OCI-M2 (cell line): ENCODE results near the gene TBRG1.
"Not testable (repeated sequence)": the region's sequence is repeated elsewhere in the genome, so short reads cannot be mapped to it uniquely, and the experiment has no call there.

Experiments used
- DNase-seq: peaks from one replicate; lab custom pipeline; 2025; ENCODE audit not compliant: unreplicated experiment; lab: John Stamatoyannopoulos, UW

TBRG1 gene, protein sequence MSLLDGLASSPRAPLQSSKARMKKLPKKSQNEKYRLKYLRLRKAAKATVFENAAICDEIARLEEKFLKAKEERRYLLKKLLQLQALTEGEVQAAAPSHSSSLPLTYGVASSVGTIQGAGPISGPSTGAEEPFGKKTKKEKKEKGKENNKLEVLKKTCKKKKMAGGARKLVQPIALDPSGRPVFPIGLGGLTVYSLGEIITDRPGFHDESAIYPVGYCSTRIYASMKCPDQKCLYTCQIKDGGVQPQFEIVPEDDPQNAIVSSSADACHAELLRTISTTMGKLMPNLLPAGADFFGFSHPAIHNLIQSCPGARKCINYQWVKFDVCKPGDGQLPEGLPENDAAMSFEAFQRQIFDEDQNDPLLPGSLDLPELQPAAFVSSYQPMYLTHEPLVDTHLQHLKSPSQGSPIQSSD

DNA sequence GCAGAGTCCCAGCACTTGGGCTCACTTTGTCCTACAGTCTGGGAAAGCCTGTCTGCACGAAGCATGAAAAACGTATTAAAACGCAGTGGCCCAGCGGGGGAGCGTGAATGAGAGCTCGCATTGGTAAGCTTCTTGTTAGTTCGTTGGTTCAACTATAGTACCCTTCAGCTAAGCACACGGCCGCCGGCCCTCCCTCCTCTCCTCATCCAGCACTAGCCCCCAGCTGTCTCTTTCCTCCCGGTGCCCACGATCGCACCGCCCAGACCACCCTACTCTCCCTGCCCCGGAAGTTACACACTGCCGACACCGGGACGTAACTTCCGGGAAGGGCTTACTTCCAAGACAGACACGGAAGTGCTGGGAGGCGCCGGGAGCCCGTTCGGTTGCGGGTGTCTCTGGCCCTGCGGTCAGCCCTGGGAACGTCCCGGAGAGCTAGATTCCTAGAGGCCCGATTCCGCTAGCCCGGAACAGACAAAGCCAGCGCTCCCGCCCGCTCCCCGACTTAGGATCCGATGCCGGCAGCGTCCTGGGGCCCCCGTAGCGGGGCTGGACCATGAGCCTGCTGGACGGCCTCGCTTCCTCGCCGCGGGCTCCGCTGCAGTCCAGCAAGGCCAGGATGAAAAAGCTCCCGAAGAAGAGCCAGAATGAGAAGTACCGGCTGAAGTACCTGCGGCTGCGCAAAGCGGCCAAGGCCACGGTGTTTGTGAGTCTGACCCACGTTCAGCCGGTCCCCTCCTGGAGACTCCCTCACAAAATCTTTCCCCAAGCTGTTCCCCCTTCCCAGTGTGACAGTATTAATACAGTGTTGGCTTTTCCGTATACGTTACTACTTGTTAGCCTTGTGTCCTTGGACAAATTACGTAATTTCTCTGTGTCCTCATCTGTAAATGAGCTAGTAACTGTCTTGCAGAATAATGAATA lies at the start of gene TBRG1:
TBRG1 (plus strand) TSS at position 334 of the 921 bp plus-strand sequence; CDS start at position 554, 220 bp downstream.
- DNase-seq = no peak

DNA sequence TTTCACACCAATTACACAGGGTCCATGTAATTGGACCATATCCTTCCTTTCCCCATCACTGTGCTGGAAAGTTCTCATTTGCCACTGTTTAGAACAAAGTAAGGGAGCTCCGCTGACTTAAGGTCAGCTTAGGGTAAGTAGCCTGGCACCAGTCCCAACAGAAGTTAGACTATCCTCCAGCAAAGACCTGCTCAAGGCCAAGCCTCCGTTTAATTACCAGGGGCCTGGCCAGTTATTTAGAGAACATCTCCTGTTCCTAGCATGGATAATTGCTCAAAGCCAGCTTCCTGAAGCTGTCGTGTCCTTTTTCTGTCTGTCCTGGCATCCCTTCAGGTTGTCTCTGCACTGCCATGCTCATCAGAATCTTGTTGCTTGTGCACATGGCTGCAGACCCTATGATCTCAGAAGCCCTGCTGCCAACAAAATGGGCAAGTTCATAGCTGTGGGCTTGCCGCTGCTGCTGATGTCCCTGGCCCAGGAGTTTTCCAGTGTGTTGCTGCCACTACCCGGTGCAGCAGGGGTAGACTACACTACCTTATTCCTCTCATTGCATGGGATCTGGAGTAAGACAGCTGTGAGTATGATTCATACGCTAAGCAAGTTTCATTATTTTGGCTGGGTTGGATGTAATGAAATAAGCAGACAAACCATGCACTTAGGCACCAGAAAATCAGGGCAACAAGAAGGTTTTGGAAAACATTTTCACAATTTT lies 44.8 kb upstream of the TBRG1 start:
- no peak for DNase-seq

DNA sequence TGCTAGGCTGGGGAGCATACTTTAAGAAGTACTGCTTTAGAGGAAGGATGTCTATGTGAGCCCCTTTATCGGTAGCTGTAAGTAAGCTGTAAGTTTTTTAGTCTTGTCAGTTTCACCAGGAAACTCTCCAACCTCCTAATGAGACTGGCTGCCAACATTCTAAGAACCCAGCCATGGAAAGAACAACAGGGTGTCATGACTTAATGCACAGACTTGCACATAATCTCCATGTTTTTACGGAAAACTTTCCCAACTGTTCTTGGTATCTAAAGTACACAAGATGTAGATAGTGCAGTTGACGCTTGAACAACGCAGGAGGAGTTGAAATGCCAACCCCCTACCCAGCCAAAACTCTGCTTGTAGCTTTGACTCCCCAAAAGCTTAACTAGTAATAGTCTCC lies 43.9 kb upstream of the TBRG1 start:
- DNase-seq = no peak

DNA sequence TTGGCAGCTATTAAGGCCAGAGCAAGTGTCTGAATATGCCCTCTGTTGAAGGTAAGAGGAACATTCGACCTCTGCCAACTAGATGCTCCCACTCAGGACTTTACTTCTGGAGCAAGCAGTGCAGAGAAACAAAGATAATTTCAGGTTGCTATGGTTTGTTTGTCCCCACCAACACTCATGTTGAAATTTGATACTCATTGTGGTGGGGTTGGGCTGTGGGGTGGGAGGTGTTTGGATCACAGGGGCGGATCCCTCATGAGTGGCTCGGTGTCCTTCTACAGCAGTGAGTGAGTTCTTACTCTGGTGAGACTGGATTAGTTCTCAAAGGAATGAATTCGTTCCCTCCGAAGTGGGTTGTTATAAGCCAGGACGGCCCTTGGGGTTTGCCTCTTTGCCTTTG lies 40.8 kb upstream of the TBRG1 start:
- no peak for DNase-seq

DNA sequence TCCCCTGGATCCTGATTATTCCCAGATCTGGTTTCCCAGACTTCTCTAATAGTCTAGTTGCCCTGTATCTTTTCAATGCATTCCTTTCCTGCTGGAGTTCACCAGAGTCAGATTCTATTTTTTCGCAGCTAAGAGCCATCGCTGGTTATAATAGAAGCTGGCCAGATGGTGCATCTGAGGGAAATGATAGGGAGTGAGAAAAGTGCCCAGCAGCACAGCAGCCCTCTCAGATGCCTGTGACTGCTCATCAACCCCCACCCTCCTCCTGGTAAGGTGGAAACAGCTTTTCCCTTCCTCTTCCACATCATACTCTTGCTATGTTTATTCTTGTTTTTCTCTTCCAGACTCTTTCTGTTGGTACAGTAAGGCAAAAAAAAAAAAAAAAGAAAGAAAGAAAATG lies 40.1 kb upstream of the TBRG1 start:
- DNase-seq = no peak

DNA sequence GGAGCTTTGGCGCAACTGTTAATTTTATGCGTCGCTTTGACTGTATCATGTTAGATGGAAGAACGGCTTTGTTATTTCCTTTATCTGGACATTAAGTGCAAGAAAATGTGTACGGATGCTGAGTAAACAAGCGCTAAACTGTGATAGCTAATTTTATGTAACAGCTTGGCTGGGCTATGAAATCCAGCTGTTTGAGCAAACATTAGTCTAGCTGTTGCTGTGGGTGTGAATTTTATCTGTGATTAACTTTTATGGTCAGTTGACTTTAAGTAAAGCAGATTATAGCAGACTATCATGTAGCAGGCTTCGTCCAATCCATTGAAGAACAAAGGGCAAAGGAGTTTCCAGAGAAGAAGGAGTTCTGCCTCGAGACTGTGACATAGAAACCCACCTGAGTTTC lies 38.9 kb upstream of the TBRG1 start:
- DNase-seq = no peak

DNA sequence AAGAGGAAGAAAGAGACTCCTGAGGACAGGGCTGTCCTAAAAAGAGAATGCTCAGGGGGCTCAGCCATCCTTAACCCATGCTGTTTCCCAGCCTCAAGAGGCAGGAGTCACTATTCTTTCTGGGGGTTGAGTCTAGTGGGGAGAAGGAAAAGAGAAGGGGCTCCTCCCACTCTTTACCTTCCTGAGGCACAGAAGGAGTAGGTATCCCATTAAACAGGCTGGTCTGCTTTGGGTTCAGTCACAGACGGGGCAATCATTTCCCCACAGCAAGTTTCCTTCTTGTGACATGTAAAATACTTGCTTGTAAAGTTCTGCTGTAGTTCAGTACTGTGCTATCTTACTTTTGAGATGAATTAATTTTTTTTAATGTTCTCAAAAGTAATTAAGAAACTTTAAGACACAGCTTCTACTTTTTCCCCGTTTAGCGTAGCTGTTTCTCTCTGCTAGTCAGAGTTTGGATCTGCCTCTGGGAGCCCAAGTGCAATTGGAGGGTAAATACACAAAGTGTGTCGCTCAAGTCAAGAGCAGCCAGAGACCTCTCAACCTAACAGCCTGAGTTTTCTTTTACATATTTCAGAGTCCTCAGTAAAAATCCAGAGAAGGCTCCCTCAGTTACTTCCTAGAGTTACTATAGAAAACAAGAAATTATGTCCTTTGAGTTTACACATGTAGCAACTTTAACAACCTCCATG lies 37.8 kb upstream of the TBRG1 start:
- DNase-seq = no peak

DNA sequence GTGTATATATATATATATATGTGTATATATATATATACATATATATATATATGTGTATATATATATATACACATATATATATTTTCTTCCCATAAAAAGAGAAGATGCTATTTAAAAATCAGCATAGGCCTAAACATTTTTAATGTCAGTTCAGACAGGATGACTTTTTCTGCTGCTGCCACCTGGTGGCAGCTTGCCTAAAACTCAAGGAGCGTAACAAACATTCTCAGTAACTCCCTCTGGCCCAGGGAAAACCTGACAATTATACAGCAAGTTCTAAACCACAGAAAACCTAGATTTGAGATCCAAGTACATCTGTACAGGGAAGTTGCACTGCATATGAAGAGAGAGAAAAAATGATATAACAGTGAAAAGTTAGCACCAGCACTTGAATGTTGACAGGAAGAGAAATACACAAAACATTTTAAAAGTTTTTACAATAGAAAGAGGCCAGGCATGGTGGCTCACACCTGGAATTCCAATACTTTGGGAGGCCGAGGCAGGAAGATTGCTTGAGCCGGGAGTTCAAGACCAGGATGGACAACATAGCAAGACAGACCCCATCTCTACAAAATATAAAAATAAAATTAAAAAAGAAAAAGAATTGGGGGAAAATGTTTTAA lies 36.3 kb upstream of the TBRG1 start:
- no peak for DNase-seq

DNA sequence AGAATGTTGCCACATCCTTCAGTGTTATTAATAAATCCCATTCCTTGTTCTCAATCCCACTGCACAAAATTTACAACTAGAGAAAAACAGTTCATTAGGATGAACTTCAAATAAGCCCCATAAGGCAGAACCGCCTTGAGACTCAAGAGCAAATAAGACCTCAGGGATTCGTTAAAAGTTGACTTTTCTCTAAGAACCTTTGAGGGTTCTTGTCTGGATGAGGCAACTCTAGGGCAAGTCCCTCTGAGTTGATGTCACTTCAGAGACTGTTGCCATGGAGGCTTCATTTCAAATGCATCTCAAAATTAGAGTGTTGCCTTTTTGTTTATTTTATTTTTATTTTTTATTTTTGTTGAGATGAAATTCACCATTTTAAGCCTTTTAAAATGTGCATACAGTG lies 31.2 kb upstream of the TBRG1 start:
- no peak for DNase-seq

DNA sequence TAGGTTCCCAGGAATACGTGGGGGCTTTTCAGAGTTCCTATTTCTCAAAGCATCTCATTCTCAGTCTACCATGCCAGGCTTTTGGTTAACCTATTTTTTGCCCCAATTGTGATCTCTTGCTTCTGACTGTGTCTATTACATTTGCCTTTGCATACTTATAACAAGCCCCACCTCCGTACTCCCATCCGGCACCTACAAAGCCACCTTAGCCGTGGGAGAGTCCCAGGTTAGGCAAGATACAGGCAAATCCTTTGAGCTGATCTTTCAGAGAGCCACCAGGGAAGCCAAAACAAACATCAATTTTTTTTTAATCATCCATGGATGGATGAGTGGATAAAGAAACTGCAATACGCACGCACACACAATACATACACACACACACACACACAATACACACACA lies 30.0 kb upstream of the TBRG1 start:
- no peak for DNase-seq

DNA sequence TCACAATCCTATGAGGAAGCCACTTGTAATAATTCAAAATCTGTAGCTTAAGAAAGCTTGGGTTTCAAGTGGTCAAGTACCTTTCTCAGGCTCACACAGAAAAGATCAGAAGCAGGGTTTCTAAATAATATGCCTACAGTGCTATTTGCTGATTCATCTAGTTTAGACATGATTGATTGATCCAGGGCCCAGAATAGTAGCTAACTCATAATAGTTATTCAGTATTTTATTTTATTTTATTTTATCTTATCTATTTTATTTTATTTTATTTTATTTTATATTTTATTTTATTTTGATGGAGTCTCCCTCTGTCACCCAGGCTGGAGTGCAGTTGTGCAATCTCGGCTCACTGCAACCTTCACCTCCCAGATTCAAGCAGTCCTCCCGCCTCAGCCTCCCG lies 27.4 kb upstream of the TBRG1 start:
- no peak for DNase-seq

DNA sequence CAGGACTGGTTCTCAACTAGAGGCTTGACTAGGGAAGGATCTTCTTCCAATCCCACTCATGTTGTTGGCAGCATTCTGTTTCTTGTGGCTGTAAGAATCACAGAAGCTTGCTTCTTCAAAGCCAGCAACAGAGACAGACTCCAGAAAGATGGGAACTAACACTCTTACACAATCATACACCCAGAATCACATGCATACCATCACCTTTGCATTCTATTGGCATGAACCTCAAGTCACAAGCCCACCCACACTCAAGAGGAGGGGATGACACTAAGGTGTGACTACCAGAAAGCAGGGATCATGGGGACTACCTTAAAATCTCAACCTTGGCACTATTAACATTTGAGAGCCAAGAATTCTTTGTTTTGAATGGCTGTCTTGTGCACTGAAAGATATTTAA lies 25.0 kb upstream of the TBRG1 start:
- DNase-seq = no peak

DNA sequence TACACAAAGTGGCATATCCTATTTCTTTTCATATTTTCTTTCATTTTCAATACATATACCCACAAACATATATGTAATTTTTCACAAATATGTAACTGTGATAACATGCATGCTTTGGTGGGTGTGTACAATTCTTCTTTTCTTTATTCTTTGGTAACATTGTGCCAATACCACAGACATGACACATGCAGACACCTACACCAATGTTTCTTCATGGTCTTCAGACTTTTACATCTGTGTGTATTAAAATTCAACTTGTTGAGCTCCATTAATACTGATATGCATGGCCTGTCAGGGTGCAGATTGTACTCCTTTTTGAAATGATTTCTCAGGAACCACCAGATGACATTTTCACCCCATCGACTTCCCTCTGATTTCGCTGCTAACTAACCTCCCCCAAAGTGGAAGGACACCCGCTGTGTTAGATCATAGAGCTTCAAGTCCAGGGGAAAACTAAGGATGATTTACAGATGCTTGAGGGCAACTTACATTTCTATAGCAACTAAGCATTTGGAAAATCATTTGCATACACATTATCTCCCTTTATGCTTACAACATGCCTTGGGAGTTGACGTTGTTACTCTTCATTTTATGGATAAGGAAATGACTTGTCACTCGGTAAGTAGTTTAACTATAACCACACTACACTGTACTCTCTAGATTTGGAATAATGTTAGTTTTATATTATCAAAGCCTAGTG lies 21.9 kb upstream of the TBRG1 start:
- DNase-seq = no peak

DNA sequence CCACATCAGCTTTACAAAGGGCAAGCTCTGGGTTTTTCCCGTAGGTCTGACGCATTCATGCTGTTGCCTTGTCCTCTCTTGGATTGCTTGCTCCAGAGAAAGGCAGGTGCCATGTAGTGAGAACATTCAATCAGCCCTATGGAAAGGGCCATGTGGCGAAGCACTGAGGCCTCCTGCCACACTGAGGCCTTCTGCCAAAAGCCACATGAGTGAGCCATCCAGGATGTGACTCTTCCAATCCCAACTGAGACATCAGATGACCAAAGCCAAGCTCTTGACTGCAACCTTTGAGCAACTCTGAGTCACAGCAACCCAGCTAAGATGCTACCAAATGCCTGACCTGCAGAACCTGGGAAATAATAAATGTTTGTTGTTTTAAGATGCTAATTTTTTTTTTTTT lies 20.5 kb upstream of the TBRG1 start:
- no peak for DNase-seq

DNA sequence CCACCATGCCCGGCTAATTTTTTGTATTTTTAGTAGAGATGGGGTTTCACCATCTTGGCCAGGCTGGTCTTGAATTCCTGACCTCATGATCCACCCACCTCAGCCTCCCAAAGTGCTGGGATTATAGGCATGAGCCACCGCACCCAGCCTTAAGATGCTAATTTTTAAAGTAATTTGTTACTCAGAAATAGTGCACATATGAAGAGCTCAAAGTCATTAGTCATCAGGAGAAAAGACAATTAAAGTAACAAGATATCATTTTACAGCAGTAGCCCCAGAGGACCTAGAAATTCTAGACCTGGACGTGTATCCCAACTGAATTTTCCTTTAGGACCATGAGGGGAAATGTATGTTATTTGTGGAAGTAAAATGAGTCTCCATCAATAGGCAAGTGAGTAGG lies 19.9 kb upstream of the TBRG1 start:
- DNase-seq = not testable (repeated sequence)

DNA sequence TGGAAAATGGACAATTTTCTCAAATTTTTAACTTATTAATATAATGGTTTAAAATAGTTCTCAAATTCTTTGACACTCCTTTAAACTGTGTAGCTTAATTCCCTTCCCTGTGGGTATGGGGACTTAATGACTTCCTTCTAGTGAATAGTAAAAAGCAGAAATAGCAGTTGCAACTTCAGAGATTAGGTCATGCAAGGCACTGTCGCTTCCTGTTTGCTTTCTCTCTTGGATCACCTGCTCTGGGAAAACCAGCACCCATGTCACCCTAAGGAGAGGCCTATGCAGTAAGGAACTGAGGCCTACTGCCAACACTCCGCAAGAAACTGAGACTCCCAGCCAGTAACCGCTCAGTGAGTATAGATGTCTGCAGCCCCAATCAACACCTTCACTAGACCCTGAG lies 16.9 kb upstream of the TBRG1 start:
- no peak for DNase-seq

DNA sequence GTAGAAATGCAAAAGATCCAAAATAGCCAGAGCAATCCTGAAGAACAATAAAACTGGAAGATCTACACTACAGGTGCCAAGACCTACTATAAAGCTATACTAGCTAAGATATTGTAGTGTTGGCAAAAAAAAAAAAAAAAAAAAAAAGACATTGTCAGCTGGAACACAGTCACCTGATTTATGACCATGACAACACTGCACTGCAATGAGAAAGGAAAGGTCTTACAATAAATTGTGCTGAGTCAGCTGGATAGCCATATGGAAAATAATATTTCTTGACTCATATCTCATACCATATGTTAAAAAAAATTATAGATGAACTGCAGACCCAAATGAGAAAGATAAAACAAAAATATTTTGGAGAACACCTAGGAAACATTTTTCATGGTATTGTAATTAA lies 14.5 kb upstream of the TBRG1 start:
- no peak for DNase-seq

DNA sequence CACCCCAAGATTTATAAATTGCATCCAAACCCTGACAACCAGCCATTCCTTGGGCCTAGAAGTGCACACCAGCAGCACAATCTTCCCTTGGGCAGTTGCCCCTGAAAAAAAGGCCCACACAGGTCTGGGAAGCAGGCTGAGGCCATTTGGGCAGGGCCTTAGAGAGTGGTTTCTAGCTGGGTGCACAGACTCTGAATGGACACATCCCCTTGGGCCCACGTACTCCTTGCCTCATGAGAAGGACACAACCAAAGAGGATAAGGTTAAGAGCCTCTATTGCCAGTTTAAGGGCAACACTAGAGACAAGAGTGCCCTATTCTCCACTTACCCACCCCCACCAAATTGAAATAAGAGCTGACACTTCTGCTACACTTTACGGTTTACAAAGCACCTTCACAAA lies 12.4 kb upstream of the TBRG1 start:
- no peak for DNase-seq

DNA sequence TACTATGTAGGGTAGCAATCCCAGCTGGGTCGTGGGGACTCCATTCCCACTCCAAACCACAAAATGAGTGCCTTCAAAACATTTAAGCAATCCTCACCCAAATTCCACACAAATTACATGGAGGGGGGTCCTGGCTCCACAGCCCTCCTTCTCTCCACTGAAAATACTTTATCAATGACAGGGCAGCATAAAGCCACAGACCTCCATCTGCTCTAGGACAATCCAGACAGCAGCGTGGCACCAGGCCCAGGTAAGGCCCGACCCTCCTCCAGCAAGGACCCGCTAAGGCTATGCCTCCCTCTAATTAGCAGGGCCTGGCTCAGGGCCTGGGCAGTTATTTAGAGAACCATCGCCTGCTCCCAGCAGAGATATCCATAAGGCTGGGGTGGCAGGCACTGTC lies 11.6 kb upstream of the TBRG1 start, which contains the start of gene PANX3:
PANX3 (plus strand) TSS at position 365 of the 400 bp plus-strand sequence. CDS start 129 bp downstream, outside the sequence.
- DNase-seq = no peak

DNA sequence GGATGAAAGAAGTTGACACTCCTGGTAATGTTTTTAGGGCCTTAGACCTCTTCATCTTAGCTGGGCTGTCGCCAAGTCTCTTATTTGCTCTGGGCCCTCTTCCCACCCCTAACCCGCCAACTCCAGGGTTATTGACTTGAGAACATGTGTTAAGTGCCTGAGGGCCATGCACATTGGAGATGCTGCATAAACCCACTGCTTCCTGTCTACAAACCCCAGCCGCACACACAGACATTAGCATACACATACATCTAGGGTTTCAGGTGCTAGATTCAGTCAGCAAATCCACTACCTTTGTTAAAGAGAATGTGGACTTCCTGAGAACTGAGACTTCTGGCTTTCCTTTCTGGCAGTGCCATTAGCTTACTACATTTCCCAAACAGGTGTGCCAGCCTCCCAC lies 10.6 kb upstream of the TBRG1 start:
- DNase-seq = no peak
